K562 (cell line): Measurements from ENCODE around the gene CD101. TPM values are rescaled to one million over a fixed set of nuclear protein-coding genes. Genes with fewer than 3 reads are reported as not detected.

ENCODE experiments used
- ATAC-seq: fragments of 200-7000 bp; cut with Tn5 transposase; 3 replicates; pipeline ENCODE4 v1.9.1; 2020; ENCODE audit warnings: moderate library complexity
- BruUV-seq: library from RNA; stranded (reverse); fragments of 400-500 nt; replicated peaks from 2 replicates; lab custom pipeline; 2021; lab: Mats Ljungman, UMichigan
- CTCF ChIA-PET: fragments of 300-600 bp; formaldehyde crosslinking; extraction: SDS; loops from one replicate; lab custom pipeline; 2021; ENCODE audit warnings: low intra/inter-chr PET ratio; lab: Yijun Ruan, JAX
- POLR2A ChIA-PET: fragments of 300-600, 350-650 bp; sonication (Branson Sonifier 250); formaldehyde crosslinking; extraction: SDS; loops from one replicate; lab custom pipeline; 2021; ENCODE audit warnings: antibody characterized with exemption, inconsistent platforms; lab: Yijun Ruan, JAX
- DNase-seq, 4 experiments: peaks; one replicate each; pipeline versions ENCODE4 v3.0.0 to v3.0.0-alpha.2; 2011 to 2018; ENCODE audit warnings: low spot score in 3 of 4, mixed read lengths in 3 of 4; ENCODE audit errors: extremely low read depth in 1 of 4
- FAIRE-seq: peaks from 2 replicates; lab custom pipeline; 2011; peaks lifted over from hg19 to GRCh38; lab: Jason Lieb, UNC
- H2AFZ ChIP-seq: 2 replicates; pipeline ENCODE4 v1.6.0; 2011; ENCODE audit warnings: low read depth, low read length, control low read depth, inconsistent platforms
- H3K27ac ChIP-seq: fragments of 200-600 bp; 3 replicates; pipeline ENCODE4 v1.8.0; 2011; ENCODE audit warnings: low read depth, mild to moderate bottlenecking, control low read depth, inconsistent platforms, low read length, moderate library complexity, mixed read lengths; ENCODE audit errors: extremely low read depth
- H3K27me3 ChIP-seq, 2 experiments: fragments of 300-600 bp in 1 of 2; 2 replicates in 1 of 2; 3 replicates in 1 of 2; pipeline versions ENCODE4 v1.6.0 to v1.8.0; 2011; ENCODE audit warnings: inconsistent platforms in 2 of 2, low read length in 2 of 2, mild to moderate bottlenecking in 1 of 2, mixed read lengths in 1 of 2, moderate library complexity in 1 of 2; ENCODE audit not compliant: control insufficient read depth in 2 of 2, insufficient read depth in 2 of 2
- H3K36me3 ChIP-seq: fragments of 300-600 bp; 3 replicates; pipeline ENCODE4 v1.8.0; 2011; ENCODE audit warnings: mild to moderate bottlenecking, low read length, inconsistent platforms; ENCODE audit not compliant: control insufficient read depth, insufficient read depth
- H3K4me1 ChIP-seq, 2 experiments: fragments of 200-600 bp in 1 of 2; replicated peaks in 1 of 2; 2 replicates in 1 of 2; 3 replicates in 1 of 2; pipeline versions ENCODE4 v1.5.1 to v1.8.0; 2011; ENCODE audit warnings: inconsistent platforms in 2 of 2, low read length in 2 of 2, mild to moderate bottlenecking in 1 of 2, mixed read lengths in 1 of 2, moderate library complexity in 1 of 2; ENCODE audit not compliant: control insufficient read depth in 2 of 2, insufficient read depth in 2 of 2
- H3K4me2 ChIP-seq: 2 replicates; pipeline ENCODE4 v1.6.1; 2011; ENCODE audit warnings: low read length, control low read depth, inconsistent platforms, mixed read lengths; ENCODE audit not compliant: insufficient read depth
- H3K4me3 ChIP-seq: fragments of 200-600 bp; sonication (generic), shearing (Covaris generic); 2 replicates; pipeline ENCODE4 v1.5.1; 2016; ENCODE audit warnings: control low read depth, inconsistent platforms
- H3K79me2 ChIP-seq: fragments of 200-600 bp; 3 replicates; pipeline ENCODE4 v1.8.0; 2011; ENCODE audit warnings: low read length, inconsistent platforms; ENCODE audit not compliant: control insufficient read depth, insufficient read depth
- H3K9ac ChIP-seq, 2 experiments: 2 replicates each; pipeline versions ENCODE4 v1.6.0 to v1.6.1; 2011; ENCODE audit warnings: low read depth in 2 of 2, low read length in 2 of 2, control low read depth in 1 of 2, inconsistent platforms in 1 of 2, mild to moderate bottlenecking in 1 of 2, mixed read lengths in 1 of 2; ENCODE audit not compliant: insufficient read depth in 1 of 2
- H3K9me1 ChIP-seq: one replicate; pipeline ENCODE4 v1.6.0; 2011; ENCODE audit warnings: inconsistent platforms, mild to moderate bottlenecking, low read length, moderate library complexity; ENCODE audit not compliant: control insufficient read depth, insufficient read depth
- H3K9me3 ChIP-seq: replicated peaks from 2 replicates; pipeline ENCODE4 v1.5.1; 2011; ENCODE audit warnings: low read depth, low read length, inconsistent platforms; ENCODE audit not compliant: control insufficient read depth, insufficient read depth
- H4K20me1 ChIP-seq: replicated peaks from 2 replicates; pipeline ENCODE4 v1.6.1; 2011; ENCODE audit warnings: low read length, inconsistent platforms, mixed read lengths; ENCODE audit not compliant: control insufficient read depth, insufficient read depth
- DIDO1 ChIP-seq: fragments of 450-650 bp; IDR thresholded peaks from 2 replicates; pipeline ENCODE4 v1.6.1; 2016; ENCODE audit warnings: low read depth, missing biosample characterization, missing genetic modification characterization
- ZNF146 ChIP-seq: IDR thresholded peaks from one replicate; pipeline ENCODE4 v1.6.1; 2018; ENCODE audit warnings: missing compliant biosample characterization; ENCODE audit not compliant: unreplicated experiment
- WGBS: fragments of 100-300 bp; shearing (Covaris generic); methylation state at CpG from one replicate; pipeline ENCODE4 v1.1.6; 2016; ENCODE audit warnings: low coverage, mixed read lengths; ENCODE audit not compliant: insufficient coverage; ENCODE audit errors: missing lambda C conversion rate; 5-methylcytosine and 5-hydroxymethylcytosine counted together
- in situ Hi-C: fragments of 300-500 bp; cut with MboI; formaldehyde crosslinking; loops from 4 replicates; pipeline ENCODE4 v1.15.0; 2018; ENCODE audit warnings: inconsistent platforms, mixed read lengths
- intact Hi-C: fragments of 100-400 bp; cut with micrococcal nuclease; formaldehyde crosslinking; loops from 2 replicates; pipeline ENCODE4 v1.14.2; 2022
- polyA plus RNA-seq, 8 experiments: library from polyadenylated mRNA; depleted of rRNA in 4 of 8; stranded (reverse) in 5 of 8; unstranded in 3 of 8; fragments of >200 nt; fragmentation: Nextera tagmentation in 2 of 8; fragmentation: Illumina TruSeq in 1 of 8; extraction: Ambion mirVana in 2 of 8; extraction: Trizol in 1 of 8; gene quantifications; 2 replicates each; pipeline versions ENCODE4 v1.2.1 to v1.2.3, GENCODE V29; 2011 to 2014; ENCODE audit warnings: inconsistent platforms in 1 of 8, missing spikeins in 1 of 8
- total RNA-seq, 7 experiments: library from RNA; depleted of rRNA in 6 of 7; stranded (reverse); fragments of >200 nt in 6 of 7; fragmentation: Illumina TruSeq in 2 of 7; extraction: Trizol in 2 of 7; gene quantifications; 2 replicates each; pipeline versions ENCODE4 v1.2.1 to v1.2.3, GENCODE V29; 2011 to 2021; ENCODE audit warnings: low replicate concordance in 1 of 7
- TF ChIP-seq, protein P1 (sequence below): sonication (generic); formaldehyde crosslinking; IDR thresholded peaks from 2 replicates; pipeline ENCODE4 v1.8.1; 2022; ENCODE audit warnings: missing genetic modification reagents

CD101 gene
- total and polyA plus RNA-seq, 9 of the 15 experiments (the other 6 are each of a cell fraction or from before 2014, with no cell fraction given), result 0.04 to 1.1 (median 0.20) TPM

- H2AFZ ChIP-seq, result no peak overlapping the region
- H3K79me2 ChIP-seq, result no peaks in the 10 kb centered on the region
- no peak overlapping the region for H3K4me2 ChIP-seq
- H3K36me3 ChIP-seq, result peaks cover 6% of the 10 kb centered on the region; the same call in 2 of the 3 replicates
- DNase-seq (no peak), FAIRE-seq (no peak), ATAC-seq (no peak)
- H3K9ac ChIP-seq, result no peak overlapping the region
- no peak overlapping the region for H3K27ac ChIP-seq
- CTCF ChIA-PET, result no interaction called here
- BruUV-seq, result no TSS peak
- no peaks in the 10 kb centered on the region for H4K20me1 ChIP-seq
- no peak overlapping the region for H3K4me3 ChIP-seq
- peak; percentile 29 for TF ChIP-seq ZNF146
- TF ChIP-seq DIDO1 (tag), result no peak
- no peaks in the 10 kb centered on the region for H3K27me3 ChIP-seq
- intact Hi-C loops, result no loop called here
- POLR2A ChIA-PET, result no interaction called here
- 72% methylated on average over 7 of the region's 7 CpGs for WGBS
- no peaks in the 10 kb centered on the region for H3K4me1 ChIP-seq
- H3K9me1 ChIP-seq, result no peaks in the 10 kb centered on the region
- in situ Hi-C loops, result no loop called here
- no peaks in the 10 kb centered on the region for H3K9me3 ChIP-seq
Measured at GRCh38 chr1:116993286-116993685, 8.3 kb upstream of the CD101 start.

DNA sequence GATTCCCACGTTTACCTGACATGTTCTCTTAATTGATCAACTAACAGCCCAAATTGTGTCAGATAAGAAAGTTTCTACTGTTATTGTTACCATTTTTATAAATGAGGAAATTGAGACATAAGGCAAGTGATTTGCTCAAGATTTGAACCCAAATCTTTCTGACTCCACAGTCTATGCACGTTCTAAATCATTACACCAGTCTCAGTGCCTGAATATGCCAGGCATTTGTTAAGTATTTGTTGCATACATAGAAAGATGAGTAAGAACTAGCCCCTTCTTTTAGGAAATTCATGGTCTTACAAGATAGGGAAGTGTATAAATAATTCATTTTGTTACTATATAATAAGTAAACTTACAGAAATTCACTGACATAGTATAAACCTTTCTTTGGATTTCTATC lies 7.1 kb upstream of the CD101 start:
- intact Hi-C loops (no loop called here), in situ Hi-C loops (no loop called here)
- Histone ChIP-seq H3K4me1 (no peaks in the 10 kb centered on the region), H3K27me3 (no peaks in the 10 kb centered on the region), H3K27ac (no peak overlapping the region), H3K9ac (no peak overlapping the region), H3K9me1 (no peaks in the 10 kb centered on the region), H3K4me3 (no peak overlapping the region), H4K20me1 (no peaks in the 10 kb centered on the region), H3K9me3 (no peaks in the 10 kb centered on the region), H3K36me3 (peaks cover 3% of the 10 kb centered on the region; the same call in 1 of the 3 replicates), H2AFZ (no peak overlapping the region), H3K79me2 (no peaks in the 10 kb centered on the region), H3K4me2 (no peak overlapping the region)
- TF ChIP-seq, protein P1, sequence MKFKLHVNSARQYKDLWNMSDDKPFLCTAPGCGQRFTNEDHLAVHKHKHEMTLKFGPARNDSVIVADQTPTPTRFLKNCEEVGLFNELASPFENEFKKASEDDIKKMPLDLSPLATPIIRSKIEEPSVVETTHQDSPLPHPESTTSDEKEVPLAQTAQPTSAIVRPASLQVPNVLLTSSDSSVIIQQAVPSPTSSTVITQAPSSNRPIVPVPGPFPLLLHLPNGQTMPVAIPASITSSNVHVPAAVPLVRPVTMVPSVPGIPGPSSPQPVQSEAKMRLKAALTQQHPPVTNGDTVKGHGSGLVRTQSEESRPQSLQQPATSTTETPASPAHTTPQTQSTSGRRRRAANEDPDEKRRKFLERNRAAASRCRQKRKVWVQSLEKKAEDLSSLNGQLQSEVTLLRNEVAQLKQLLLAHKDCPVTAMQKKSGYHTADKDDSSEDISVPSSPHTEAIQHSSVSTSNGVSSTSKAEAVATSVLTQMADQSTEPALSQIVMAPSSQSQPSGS (CRISPR knock-in tag), result no peak
- FAIRE-seq (no peak), ATAC-seq (no peak), DNase-seq (no peak)
- POLR2A ChIA-PET, result interaction anchor here (0.8 kb wide), 1 partner anchor 29 kb away, joined by 3 read pairs; no protein-coding TSS in a partner anchor
- CTCF ChIA-PET, result no interaction called here
- 17% methylated on average over 2 of the region's 2 CpGs for WGBS
- no TSS peak for BruUV-seq
